HG03097 (cell line): ENCODE results near the gene EIF4G3.
"Not testable (repeated sequence)": the region's sequence is repeated elsewhere in the genome, so short reads cannot be mapped to it uniquely, and the experiment has no call there.

Source experiments
- ATAC-seq: cut with Tn5 transposase; IDR thresholded peaks from one replicate; pipeline ENCODE4 v1.9.1; 2021; ENCODE audit not compliant: unreplicated experiment, low FRiP score

Gene EIF4G3

DNA sequence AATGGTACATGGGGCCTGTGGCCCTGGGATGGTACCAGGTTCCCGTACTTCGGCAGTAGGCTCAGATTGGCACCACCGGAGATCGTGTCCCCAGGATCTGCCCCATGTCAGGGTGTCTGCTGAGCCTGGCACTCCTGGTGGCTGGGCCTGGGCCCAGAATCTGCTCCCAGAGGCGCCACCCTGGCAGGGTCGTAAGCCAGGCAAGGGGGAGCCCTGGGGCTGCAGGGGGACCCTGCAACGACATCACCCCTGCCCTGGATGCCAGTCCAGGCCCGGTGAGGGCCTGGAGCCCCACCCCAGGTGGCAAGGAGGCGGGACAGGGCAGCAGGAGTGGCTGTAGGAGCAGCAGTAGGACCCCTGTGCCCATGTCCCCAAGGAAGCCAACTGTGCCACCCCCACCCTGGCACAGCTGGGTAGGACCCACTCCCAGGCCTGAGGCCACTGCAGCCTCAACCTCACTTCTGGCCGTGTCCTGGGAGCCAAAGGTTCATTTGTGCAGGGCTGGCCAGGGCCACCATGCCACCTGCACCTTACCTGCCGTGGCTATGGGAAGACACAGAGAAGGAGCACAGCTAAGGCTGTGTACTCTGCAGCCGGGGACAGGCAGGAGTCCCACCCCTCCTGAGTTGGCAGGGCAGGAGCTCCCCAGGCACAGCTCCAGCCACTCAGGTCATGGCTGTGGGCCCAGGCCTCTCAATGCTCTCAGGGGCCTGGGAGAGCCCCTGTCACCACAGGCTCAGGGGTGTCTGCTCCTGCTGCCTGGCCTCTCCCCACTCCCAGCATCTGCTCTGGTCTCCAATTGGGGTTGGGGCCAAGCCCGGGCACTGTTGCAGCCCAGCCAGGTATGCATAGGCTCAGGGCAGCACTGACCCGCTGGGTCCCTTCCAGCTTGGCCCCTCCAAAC lies 141.7 kb downstream of the EIF4G3 start:
- ATAC-seq, result no peak

DNA sequence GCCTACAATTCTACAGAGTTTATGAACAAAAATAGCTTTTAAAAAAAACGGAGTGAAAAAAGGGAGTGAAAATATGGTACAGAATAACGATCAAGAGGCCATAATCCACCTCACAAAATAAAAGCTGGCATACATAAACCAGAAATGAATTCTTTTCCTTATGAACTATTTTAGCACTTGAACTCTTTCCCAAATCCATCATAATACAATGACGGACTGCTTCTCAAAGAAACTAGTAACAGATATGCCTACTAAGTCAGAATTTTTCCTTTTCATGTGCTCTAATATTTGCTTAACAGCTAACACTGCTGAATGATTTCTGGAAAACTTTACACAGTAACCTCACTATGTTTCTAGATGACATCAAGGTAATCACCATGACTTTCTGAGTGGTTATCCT lies 144.0 kb downstream of the EIF4G3 start:
- ATAC-seq, result no peak

- ATAC-seq, result no peak
Measured at GRCh38 chr1:21030181-21030580, 146.5 kb downstream of the EIF4G3 start.

- no peak for ATAC-seq
Measured at GRCh38 chr1:21028520-21029145, 148.1 kb downstream of the EIF4G3 start.

GRCh38 chr1:21027805-21028204 lies 148.9 kb downstream of the EIF4G3 start:
- no peak for ATAC-seq

DNA sequence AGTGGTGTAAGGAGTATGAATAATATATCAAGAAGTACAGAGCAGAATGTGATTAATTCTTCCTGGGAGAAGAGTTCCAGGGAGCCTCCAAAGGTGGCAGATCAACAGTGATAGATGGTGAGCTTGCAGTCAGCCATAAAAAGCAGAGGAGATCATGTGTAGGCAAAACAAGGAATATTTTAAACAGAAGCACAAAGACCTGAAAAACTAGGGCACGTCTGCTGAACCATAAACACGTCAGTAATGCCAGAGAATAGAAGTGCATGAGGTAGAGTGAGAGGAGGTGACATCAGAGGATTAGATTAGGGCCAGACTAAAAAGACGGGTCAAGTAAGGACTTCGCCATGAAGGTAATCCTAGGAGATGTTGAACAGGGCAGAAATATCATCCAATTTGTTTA lies 151.8 kb downstream of the EIF4G3 start:
- no peak for ATAC-seq

DNA sequence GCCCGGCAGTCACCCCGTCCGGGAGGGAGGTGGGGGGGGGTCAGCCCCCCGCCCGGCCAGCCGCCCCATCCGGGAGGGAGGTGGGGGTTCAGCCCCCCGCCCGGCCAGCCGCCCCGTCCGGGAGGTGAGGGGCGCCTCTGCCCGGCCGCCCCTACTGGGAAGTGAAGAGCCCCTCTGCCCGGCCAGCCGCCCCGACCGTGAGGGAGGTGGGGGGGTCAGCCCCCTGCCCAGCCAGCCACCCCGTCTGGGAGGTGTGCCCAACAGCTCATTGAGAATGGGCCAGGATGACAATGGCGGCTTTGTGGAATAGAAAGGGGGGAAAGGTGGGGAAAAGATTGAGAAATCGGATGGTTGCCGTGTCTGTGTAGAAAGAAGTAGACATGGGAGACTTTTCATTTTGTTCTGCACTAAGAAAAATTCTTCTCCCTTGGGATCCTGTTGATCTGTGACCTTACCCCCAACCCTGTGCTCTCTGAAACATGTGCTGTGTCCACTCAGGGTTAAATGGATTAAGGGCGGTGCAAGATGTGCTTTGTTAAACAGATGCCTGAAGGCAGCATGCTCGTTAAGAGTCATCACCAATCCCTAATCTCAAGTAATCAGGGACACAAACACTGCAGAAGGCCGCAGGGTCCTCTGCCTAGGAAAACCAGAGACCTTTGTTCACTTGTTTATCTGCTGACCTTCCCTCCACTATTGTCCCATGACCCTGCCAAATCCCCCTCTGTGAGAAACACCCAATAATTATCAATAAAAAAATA lies 152.4 kb downstream of the EIF4G3 start:
- not testable (repeated sequence) for ATAC-seq

- ATAC-seq, result peak; percentile 90
Measured at GRCh38 chr1:21022279-21023040, 154.2 kb downstream of the EIF4G3 start.

DNA sequence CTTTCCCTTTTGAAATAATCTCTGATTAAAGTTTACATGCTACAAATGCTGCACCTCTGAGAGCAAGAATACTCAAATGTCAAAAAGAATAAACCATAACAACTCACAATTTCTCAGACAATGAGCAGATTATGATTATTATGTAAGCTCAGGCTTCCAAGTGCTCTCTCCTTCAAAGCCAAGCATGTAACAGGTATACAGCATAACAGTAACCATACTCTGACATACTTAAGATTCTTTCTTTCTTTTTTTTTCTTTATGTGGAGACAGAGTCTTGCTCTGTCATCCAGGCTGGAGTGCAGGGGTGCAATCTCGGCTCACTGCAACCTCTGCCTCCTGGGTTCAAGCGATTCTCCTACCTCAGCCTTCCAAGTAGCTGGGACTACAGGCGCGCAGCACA lies 155.4 kb downstream of the EIF4G3 start:
- no peak for ATAC-seq

GRCh38 chr1:21020151-21020550 lies 156.5 kb downstream of the EIF4G3 start:
- no peak for ATAC-seq

DNA sequence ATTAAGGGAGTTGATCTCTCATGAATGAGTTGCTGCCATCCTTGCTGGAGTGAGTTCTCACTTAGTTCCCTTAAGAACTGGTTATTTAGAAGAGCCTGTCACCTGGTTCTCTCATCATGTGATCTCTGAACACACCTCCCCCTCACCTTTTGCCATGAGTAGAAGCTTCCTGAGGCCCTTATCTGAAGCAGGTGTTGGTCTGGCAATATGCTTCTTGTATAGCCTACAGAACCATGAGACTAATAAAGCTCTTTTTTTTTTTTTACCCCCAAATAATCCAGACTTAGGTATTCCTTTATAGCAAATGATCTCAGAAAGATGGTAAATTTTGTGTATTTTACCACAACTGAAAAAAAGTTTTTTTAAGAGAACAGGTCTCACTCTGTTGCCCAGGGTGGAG lies 158.0 kb downstream of the EIF4G3 start:
- ATAC-seq, result no peak

DNA sequence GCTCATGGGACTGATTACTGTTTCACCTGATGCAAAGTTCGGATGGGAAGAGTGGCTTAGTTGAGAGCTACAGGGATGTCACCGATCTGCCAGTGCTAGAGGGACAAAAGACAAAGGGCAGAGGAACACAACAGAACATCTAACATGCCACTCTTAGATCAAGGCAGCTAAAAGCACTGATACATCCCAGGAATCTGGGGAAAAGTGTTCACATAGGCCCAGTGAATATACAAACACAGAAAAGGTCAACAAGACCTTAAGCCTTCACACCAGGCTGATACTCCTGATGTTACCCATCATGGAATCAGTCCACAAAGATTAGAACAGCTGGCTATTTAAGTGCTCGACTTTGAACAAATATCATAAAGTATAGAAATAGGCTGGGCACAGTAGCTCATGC lies 163.2 kb downstream of the EIF4G3 start:
- no peak for ATAC-seq

DNA sequence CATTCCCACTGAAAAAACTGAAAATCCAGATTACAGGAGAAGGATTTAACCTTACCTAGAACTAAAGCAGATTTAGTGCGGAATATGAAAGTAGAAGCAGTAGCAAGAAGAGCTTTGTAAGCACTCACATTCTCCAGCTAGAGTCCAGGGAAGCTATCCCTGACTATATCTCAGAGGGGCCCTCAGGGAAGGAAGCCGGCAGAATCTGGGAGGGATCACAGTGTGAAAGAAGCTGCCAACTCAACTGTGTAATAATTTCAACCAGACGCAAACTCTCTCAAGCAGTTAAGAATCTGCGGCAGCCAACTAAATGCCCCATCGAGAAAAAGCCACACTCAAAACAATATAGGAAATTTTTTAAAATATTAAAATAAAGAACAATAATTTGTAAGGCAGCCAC lies 163.8 kb downstream of the EIF4G3 start:
- no peak for ATAC-seq

DNA sequence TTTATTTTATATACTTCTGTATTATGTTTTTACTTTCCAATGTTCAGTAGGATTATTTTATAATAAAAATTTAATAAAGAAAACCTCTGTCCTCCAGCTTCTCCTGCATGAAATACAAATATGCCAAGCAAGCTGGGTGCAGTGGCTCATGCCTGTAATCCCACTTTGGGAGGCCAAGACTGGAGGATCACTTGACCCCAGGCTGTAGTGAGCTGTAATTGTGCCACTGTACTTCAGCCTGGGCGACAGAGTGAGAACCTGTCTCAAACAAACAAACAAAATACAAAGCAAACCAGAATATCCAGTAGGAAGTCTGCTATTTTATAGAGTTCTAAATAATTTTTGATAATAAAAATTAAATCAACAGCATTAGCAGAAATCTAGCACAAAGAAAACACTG lies 168.8 kb downstream of the EIF4G3 start:
- ATAC-seq, result no peak

DNA sequence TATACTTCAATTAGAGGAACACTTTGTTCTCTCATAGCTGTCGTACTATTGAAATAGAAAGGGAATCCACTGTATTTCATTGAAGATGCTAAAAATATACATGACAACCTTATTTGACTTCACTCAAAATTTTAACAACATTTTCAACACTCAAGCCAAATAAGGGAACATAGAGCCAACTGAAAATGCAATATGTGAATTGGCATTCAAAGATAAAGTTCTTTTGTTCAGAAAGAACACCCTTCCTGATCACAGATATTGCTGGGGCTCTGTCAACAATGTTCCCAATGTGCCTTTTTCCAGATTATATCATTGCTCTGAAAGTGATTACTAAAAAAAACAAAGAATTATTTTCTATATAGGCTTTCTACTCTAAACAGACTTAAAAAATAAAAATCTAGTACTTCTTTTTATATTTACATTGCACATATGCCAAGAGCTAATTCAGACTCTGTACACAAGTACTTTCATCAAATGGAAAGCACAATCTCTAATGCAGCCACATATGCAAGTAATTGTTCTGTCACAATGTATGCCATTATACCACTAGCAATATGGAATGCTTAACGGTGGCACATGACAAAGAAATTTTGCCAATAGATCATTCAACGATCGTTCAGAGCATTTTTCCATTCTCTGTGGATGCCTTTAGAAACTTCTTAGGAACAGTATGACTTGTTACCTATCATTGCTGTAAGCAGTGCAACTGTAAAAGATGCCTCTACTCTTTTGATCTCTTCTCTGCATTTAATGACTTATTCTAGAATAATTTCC lies 171.0 kb downstream of the EIF4G3 start:
- no peak for ATAC-seq

GRCh38 chr1:21003281-21004045 lies 173.2 kb downstream of the EIF4G3 start:
- no peak for ATAC-seq

- no peak for ATAC-seq
Measured at GRCh38 chr1:21001042-21001441, 175.7 kb downstream of the EIF4G3 start.

- no peak for ATAC-seq
Measured at GRCh38 chr1:21000245-21000594, 176.5 kb downstream of the EIF4G3 start.

DNA sequence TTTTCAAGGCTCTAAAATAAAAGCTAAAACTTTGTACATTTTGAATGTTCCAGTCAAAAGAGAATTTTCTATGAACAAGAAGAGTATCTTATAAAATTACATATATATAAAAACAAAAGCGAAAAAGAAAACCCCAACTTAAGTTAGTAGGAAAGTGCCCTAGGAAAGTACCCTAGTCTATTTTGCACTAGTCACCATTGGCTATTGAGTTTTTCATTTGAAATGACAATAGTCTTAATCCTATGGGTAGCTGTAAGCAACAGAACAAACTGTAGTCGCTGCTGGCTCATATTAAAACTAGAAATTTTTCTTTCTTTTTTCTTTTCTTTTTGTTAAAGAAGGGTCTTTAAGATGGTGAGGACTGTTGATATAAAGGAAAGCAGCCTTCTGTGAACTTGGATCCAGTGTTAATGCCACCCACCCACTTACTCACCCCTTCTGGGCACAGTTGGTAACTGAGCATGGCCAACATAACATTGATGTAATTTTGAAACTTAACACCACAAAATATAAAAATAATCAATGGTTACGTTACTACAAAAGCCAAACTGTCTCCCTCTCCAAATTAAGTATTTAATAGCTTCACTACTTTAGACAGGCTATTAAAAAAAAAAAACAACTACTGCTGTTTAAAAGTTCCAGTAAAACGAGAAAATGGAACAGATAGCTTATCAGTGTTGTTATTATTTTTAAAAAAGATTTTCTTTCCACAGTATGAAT lies 177.0 kb downstream of the EIF4G3 start:
- ATAC-seq, result no peak
